Upper lobe of left lung (tissue), 6 donors: ENCODE measurements around the gene HNRNPK. TPM values are rescaled to one million over a fixed set of nuclear protein-coding genes. Genes with fewer than 3 reads are reported as not detected.
"Not testable (repeated sequence)": the region's sequence is repeated elsewhere in the genome, so short reads cannot be mapped to it uniquely, and the experiment has no call there.

ENCODE experiments used
- ATAC-seq, 2 donors: fragments of 200-7000 bp; cut with Tn5 transposase; one replicate each; pipeline ENCODE4 v1.9.1; 2022; ENCODE audit warnings: mild to moderate bottlenecking in 2 of 2, moderate library complexity in 2 of 2; ENCODE audit not compliant: low FRiP score in 2 of 2
- DNase-seq, 2 donors: peaks; one replicate each; pipeline ENCODE4 v3.0.0-alpha.2; 2019 to 2020
- H3K27ac ChIP-seq, 4 donors: fragments of 200-600 bp; sonication (generic); one replicate each; pipeline ENCODE4 v1.5.1; 2016 to 2019
- H3K27me3 ChIP-seq, 4 donors: fragments of 200-600 bp; sonication (generic); one replicate each; pipeline ENCODE4 v1.5.1; 2017 to 2019
- H3K36me3 ChIP-seq, 4 donors: fragments of 200-600 bp; sonication (generic); one replicate each; pipeline ENCODE4 v1.5.1; 2016 to 2019
- H3K4me1 ChIP-seq, 4 donors: fragments of 200-600 bp; sonication (generic); one replicate each; pipeline ENCODE4 v1.5.1; 2018 to 2019
- H3K4me3 ChIP-seq, 4 donors: fragments of 200-600 bp; sonication (generic); one replicate each; pipeline ENCODE4 v1.5.1; 2017 to 2019; ENCODE audit warnings: mild to moderate bottlenecking in 2 of 4, moderate library complexity in 1 of 4
- H3K9me3 ChIP-seq, 4 donors: fragments of 200-600 bp; sonication (generic); one replicate each; pipeline ENCODE4 v1.5.1; 2018 to 2019
- CTCF ChIP-seq, 6 experiments: fragments of 450-650 bp in 4 of 6; fragments of 200-600 bp in 2 of 6; sonication (generic) in 2 of 6; IDR thresholded peaks; one replicate each; pipeline ENCODE4 v1.5.1; 2016 to 2019; ENCODE audit warnings: antibody characterized with exemption in 6 of 6
- EP300 ChIP-seq, 4 donors: sonication (generic); formaldehyde crosslinking; IDR thresholded peaks; one replicate each; pipeline ENCODE4 v1.5.1; 2017; ENCODE audit warnings: antibody characterized with exemption in 4 of 4, control low read depth in 2 of 4
- POLR2A ChIP-seq, 4 donors: fragments of 450-650 bp; IDR thresholded peaks; one replicate each; pipeline ENCODE4 v1.5.1; 2016 to 2017; ENCODE audit warnings: antibody characterized with exemption in 4 of 4, mild to moderate bottlenecking in 2 of 4
- POLR2AphosphoS5 ChIP-seq, 2 donors: sonication (generic); formaldehyde crosslinking; IDR thresholded peaks; one replicate each; pipeline ENCODE4 v1.5.1; 2017; ENCODE audit warnings: antibody characterized with exemption in 2 of 2
- WGBS, 2 donors: methylation state at CpG; one replicate each; pipeline ENCODE4 v1.1.5; 2017 to 2018; 5-methylcytosine and 5-hydroxymethylcytosine counted together
- total RNA-seq, 6 donors: library from RNA; depleted of rRNA in 4 of 6; stranded (reverse); fragments of >200 nt in 4 of 6; gene quantifications; one replicate each; pipeline versions ENCODE4 v1.1.0 to v1.2.1, GENCODE V29; 2016 to 2021
- donor health status: DM: no; HTN: no; CAD: no; lungs with moderate emphysema.
- donor health status: DM: no; HTN: yes; CAD: no; lungs with severe emphysema.

HNRNPK gene
- total RNA-seq, 6 donors from 2014 or later, result 178 to 465 (median 359) TPM

GRCh38 chr9:83956086-83956435 is 24.0 kb downstream of the HNRNPK start:
- peaks cover 8 to 20% (median 13%) of the 10 kb centered on the region in 4 donors for H3K4me1 ChIP-seq
- 14 to 21% methylated on average over 16 to 23 of the region's 23 CpGs for WGBS, 2 donors
- peak overlapping the region; percentile 57 to 73 (median 60) for H3K4me3 ChIP-seq
- H3K36me3 ChIP-seq, result peaks cover 0 to 30% (median 2%) of the 10 kb centered on the region in 4 donors
- ATAC-seq, result peak; percentile 83 to 85
- H3K9me3 ChIP-seq, result no peaks in the 10 kb centered on the region
- TF ChIP-seq EP300 (IDR thresholded peaks at IDR 0.05) (no peak), CTCF (IDR thresholded peaks at IDR 0.05) (no peak)
- peak overlapping the region; percentile 88 to 98 (median 91) for H3K27ac ChIP-seq
- H3K27me3 ChIP-seq, result no peaks in the 10 kb centered on the region
- peak; percentile 70 to 91 for DNase-seq

- H3K4me3 ChIP-seq, H3K27ac ChIP-seq, H3K27me3 ChIP-seq, H3K9me3 ChIP-seq, H3K4me1 ChIP-seq, ATAC-seq: not testable (repeated sequence)
- WGBS, 2 donors, result 94% methylated on average over 32 of the region's 39 CpGs; no CpG with 5 or more reads in 1 of the 2 donors
- H3K36me3 ChIP-seq, result peaks cover 4 to 56% (median 12%) of the 10 kb centered on the region in 4 donors
- DNase-seq, result peak in 1 of 2 donors; percentile 81
These were observed 31.9 kb downstream of the HNRNPK start for GRCh38 chr9:83948096-83948495.

- H3K4me1 ChIP-seq, result no peaks in the 10 kb centered on the region
- no peak overlapping the region for H3K4me3 ChIP-seq
- no peak for ATAC-seq
- 92 to 95% methylated on average over 5 of the region's 5 CpGs for WGBS, 2 donors
- TF ChIP-seq POLR2A (IDR thresholded peaks at IDR 0.05), result no peak
- no peak for TF ChIP-seq POLR2AphosphoS5 (IDR thresholded peaks at IDR 0.05)
- no peak for TF ChIP-seq CTCF (IDR thresholded peaks at IDR 0.05)
- no peak for TF ChIP-seq EP300 (IDR thresholded peaks at IDR 0.05)
- peaks cover 10 to 61% (median 19%) of the 10 kb centered on the region in 4 donors for H3K36me3 ChIP-seq
- no peak for DNase-seq
- no peak overlapping the region for H3K27ac ChIP-seq
- H3K27me3 ChIP-seq, result no peaks in the 10 kb centered on the region
- H3K9me3 ChIP-seq, result no peaks in the 10 kb centered on the region
These were observed 39.3 kb downstream of the HNRNPK start for GRCh38 chr9:83940590-83941303.

GRCh38 chr9:83937861-83938455 is 42.1 kb downstream of the HNRNPK start:
- DNase-seq, result no peak
- WGBS, 2 donors, result 28 to 38% methylated on average over 1 of the region's 1 CpG
- Histone ChIP-seq H3K9me3 (no peaks in the 10 kb centered on the region), H3K27me3 (no peaks in the 10 kb centered on the region), H3K4me1 (peaks cover 12 to 19% (median 15%) of the 10 kb centered on the region in 4 donors), H3K27ac (no peak overlapping the region), H3K36me3 (peaks cover 5 to 38% (median 12%) of the 10 kb centered on the region in 4 donors), H3K4me3 (no peak overlapping the region)
- no peak for TF ChIP-seq POLR2A (IDR thresholded peaks at IDR 0.05)
- TF ChIP-seq CTCF (IDR thresholded peaks at IDR 0.05), result peak; percentile 43 to 75 (median 61)
- no peak for TF ChIP-seq POLR2AphosphoS5 (IDR thresholded peaks at IDR 0.05)
- TF ChIP-seq EP300 (IDR thresholded peaks at IDR 0.05), result no peak
- ATAC-seq, result peak; percentile 61 to 71

- Histone ChIP-seq H3K9me3 (no peaks in the 10 kb centered on the region), H3K27ac (no peak overlapping the region), H3K36me3 (peaks cover 0 to 26% (median 8%) of the 10 kb centered on the region in 4 donors), H3K4me1 (peaks cover 13 to 19% (median 15%) of the 10 kb centered on the region in 4 donors), H3K27me3 (no peaks in the 10 kb centered on the region), H3K4me3 (no peak overlapping the region)
- DNase-seq (no peak), ATAC-seq (no peak)
- 88 to 89% methylated on average over 6 of the region's 6 CpGs for WGBS, 2 donors
- TF ChIP-seq POLR2AphosphoS5 (IDR thresholded peaks at IDR 0.05) (no peak), EP300 (IDR thresholded peaks at IDR 0.05) (no peak), POLR2A (IDR thresholded peaks at IDR 0.05) (no peak), CTCF (IDR thresholded peaks at IDR 0.05) (no peak)
These were observed 43.5 kb downstream of the HNRNPK start for GRCh38 chr9:83936523-83936922.
